NCI-H1694 (cell line): ENCODE data around the gene EGF.
A peak's percentile ranks its signal among the peaks of the same experiment; 100 is the strongest.

Experiments
- DNase-seq: peaks from one replicate; lab custom pipeline; 2025; lab: John Stamatoyannopoulos, UW

The EGF gene

DNA sequence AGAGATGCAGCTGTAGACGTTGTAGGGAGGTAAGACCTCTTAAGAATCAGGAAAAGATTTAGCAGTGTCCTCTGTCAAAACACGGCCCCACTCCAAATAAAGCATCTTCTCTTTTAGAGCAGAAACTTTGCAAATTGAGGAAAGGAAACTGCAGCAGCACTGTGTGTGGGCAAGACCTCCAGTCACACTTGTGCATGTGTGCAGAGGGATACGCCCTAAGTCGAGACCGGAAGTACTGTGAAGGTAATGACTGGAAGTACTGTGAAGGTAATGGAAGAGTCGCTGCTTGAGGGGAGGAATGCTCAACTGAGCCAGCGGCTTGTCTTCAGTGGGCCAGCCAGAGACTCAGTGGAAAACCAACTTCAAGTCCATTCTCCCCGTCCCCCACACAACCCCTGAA lies 46.5 kb downstream of the EGF start:
- no peak for DNase-seq

DNA sequence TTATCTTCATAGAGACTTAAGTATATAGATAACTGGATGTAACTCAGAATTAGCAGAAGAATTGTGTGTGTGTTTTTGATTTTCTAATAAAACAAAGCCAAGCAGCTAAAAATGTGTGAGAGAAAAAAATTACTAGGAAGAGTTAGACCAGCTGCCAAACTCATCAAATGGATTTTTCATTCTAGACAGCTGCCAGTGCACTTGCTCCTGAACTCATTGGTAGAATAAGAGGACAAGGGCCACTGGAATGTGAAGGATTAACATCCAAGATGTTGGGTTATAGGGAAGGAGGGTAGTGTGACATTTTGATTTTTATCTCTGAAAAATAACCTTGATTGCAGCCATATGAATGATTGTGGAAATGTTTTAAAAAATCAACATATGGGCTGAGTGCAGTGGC lies 49.7 kb downstream of the EGF start:
- no peak for DNase-seq

DNA sequence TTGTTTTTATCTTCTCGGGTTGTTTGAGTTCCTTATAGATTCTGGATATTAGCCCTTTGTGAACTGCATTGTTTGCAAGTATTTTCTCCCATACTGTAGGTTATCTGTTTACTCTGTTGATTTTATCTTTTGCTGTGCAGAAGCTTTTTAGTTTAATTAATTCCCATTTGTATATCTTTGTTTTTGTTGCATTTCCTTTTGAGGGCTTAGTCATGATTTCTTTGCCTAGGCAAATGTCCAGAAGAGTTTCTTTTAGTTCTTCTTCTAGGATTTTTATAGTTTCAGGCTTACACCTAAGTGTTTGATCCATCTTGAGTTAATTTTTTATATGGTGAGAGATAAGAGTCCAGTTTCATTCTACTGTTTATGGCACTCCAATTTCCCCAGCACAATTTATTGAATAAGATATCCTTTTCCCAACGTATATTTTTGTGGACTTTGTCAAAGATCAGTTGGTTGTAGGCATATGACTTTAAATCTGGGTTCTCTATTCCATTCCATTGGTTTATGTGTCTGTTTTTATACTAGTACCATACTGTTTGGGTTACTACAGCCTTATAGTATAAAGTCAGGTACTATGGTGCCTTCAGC lies 54.3 kb downstream of the EGF start:
- no peak for DNase-seq

DNA sequence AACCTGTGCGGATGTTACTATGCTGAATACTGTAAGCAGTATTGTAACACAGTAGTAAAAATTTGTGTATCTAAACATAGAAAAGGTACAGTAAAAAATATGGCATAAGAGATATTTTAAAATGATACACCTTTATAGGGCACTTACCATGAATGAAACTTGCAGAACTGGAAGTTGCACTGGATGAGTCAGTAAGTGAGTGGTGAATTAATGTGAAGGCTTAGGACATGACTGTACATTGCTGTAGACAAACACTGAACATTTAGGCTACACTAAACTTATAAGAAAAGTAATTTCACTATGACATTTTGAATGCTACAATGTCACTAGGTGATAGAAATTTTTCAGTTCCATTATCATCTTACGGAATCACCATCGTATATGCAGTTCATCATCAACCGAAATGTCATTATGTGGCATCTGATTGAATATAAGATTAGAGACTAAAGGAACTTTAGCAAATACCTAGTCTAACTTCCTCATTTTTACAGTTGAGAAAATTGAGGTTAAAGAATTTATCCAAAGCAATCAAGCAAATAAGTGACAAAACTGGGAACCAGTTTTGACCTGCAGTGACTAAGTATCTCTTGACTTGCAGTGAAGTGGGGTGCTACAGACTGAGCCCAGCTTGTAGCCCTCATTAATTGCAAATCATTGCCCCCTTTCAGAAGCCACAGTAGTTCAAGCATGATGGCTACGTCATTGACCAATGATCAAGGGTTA lies 55.3 kb downstream of the EGF start:
- no peak for DNase-seq

DNA sequence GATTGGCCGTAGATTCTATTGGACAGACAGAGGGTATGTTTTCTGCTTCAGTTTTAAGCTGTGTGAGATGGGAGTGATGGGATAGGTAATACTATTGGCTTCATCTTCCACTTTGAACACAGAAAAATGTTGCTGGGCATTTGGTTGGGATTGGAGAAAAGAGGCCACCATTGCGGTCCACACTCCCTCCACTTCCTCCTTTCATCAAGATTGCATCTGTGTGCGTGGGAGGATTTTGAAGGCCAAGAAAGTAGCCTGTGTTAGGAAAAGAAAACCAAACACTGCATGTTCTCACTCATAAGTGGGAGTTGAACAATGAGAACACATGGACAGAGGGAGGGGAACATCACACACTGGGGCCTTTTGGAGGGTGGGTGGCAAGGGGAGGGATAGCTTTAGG lies 56.4 kb downstream of the EGF start:
- DNase-seq, result no peak

DNA sequence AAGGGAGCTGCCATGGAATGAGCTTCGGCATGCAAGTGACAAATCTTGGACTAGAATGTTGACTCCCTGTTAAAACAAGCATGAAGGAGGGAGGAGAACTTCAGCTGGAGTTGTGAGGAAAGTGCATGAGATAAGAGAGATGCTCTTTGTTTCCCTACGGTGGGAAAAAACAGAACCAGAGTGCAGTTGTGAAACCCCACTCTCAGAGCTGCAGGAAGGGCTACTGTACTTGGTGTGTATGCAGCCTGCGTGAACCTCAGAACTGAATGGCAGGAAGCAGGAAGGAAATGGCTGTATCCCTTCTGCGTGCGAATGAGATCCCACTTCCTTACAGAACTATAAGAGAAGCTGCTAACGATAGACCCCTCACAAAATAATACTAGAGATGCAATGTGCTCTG lies 57.2 kb downstream of the EGF start:
- DNase-seq, result no peak

DNA sequence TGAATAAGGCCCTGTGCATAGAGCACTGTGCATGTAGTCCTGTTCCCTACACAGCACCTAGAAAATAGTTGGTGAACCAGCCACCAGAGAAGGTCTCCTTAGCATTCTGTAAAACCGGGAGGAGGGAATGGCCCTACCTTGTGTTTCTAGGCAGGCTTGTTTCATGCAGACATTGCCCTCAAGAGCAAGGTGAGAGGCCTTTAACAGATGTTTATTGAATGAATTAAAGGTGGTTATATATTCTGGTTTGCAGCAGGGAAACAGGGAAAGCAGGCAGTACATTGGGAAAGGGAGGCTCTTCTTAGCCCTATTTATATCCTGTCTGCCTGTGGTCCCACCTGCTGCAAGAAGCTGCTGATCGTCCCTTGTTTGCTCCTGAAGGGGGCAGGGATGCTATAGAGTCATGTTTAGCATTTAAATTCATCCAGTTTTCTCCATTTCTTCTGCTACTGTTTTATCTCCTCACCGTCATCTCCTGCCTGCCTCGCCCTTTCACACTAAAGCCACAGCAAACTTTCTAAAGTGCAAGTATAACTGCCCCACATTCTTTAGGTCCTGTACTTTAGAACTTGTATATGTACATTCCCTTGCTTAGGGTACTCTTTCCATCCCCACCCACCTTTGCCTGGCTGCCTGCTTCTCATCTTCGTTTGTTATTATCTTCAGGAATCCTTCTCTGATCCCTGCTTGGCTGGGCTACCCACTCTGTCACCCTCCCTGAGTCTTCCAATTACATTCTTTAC lies 60.3 kb downstream of the EGF start:
- no peak for DNase-seq

GRCh38 chr4:109973529-109973905 lies 60.8 kb downstream of the EGF start:
- no peak for DNase-seq

- no peak for DNase-seq
Observed at GRCh38 chr4:109976189-109976588, 63.5 kb downstream of the EGF start.

DNA sequence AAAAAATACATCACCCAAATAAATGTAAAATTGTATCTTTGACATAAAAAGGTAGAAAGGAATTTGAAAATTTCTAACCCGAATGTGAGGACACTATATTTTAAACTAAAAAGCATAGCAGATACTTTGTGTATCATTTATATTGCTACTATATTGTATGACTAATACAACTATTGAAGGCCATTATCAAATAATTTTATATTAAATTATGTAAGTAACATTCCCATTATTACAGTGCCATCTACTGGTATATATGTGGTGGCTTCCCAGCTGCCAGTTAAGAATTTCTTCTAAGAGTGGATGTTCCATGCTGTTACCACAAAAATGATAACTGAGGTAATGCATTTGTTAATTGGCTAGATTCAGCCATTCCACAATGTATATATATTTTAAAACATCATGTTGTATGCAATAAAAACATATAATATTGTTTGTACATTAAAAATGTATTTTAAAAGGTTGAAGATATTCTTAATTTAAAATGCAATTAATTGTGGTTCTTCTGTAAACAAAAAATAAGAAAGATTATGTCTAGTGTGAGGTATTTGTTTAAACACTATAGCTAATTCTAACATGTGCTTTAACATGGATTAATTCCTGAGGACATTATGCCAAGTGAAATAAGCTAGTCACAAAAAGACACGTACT lies 65.3 kb downstream of the EGF start:
- peak; percentile 32 for DNase-seq

- no peak for DNase-seq
Observed at GRCh38 chr4:109978704-109979454, 66.2 kb downstream of the EGF start.

GRCh38 chr4:109979920-109980717 lies 67.4 kb downstream of the EGF start:
- DNase-seq, result no peak

GRCh38 chr4:109981936-109982335 lies 69.3 kb downstream of the EGF start:
- DNase-seq, result no peak

- DNase-seq, result no peak
Observed at GRCh38 chr4:109982521-109982920, 69.8 kb downstream of the EGF start.

- no peak for DNase-seq
Observed at GRCh38 chr4:109985993-109986974, 73.6 kb downstream of the EGF start.

GRCh38 chr4:109989044-109989443 lies 76.4 kb downstream of the EGF start:
- no peak for DNase-seq

DNA sequence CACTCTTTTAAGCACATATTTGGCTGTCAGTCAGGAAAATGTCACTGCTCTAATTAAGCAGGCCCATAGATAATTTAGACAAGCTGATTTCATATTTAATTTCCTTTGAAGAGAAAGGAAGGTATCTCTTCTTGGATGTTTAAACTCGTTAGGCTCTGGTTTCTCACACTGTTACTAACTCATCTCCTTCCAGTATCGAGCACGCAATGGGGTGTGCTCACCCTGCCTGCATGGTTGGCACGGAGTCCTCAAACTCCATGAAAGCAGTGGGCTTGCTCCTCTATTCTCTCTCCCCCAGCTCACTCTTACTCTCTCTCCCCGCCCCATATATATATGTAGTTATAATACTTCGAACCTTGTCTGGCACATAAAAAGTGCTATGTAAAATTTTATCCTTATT lies 76.9 kb downstream of the EGF start:
- DNase-seq, result no peak

DNA sequence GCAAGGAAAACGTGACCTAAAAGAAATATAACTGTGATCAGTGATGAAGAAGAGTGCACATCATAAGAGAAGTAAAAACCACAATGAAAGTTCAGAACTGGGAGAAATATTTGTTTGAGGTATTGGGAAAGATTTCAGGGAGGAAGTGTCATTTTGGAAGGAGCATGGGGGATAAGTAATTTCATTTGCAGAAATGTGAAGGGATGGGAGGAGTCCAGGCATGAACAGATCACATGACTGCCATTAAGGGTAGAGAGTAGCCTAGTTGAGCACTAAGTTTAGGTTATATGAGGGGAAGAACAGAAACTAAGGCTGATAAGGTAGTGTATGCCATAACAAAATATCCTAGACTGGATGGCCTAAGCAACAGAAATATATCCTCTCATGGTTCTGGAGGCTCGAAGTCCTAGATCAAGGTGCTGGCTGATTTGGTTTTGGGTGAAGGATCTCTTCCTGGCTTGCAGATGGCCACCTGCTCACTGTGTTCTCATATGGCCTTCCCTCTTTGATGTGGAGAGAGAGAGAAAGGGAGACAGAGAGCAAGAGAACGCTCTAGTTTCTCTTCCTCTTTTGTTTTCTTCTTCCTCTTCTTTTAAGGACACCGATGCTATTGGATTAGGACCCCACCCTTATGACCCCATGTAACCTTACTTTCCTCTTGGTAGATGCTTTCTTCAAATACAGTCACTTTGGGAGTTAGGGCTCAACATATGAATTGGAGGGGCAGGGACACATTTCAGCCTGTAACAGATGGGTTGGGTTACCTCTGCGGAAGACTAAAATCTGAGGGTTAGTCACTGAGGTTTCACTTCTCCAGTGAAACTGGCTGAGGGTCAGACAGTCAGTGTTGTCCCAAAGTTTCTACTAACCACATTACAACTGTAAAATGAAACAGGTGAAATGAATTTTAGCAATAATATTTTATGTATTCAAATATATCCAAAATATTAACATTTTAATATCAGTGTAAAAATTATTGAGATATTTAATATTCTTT lies 77.9 kb downstream of the EGF start:
- DNase-seq, result no peak

- no peak for DNase-seq
Observed at GRCh38 chr4:109993116-109993515, 80.4 kb downstream of the EGF start.
